GM12801 (cell line): ENCODE results near the gene AKAP5.

Source experiments
- CTCF ChIP-seq: IDR thresholded peaks from one replicate; pipeline ENCODE4 v1.5.1; 2011; ENCODE audit warnings: control low read depth; ENCODE audit not compliant: insufficient read length; ENCODE audit errors: extremely low read depth

The AKAP5 gene

DNA sequence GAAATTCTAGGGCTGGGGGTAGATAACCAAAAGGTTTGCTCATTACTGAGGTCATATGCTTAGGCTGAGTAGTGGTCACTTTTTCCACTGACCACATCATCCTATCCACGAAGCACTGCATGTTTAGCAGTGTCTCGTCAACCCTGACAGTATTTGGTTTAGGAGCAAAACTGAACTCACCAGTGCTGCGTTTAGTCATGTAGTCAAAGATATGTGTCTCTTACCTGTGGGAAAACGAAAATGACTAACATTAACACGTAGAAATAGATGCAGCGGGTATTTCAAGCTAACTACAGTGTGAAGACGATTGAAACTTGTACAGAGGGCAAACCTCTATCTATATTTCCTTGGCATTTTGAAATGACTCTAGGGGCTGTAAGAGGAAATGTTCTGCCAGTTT lies 42.5 kb upstream of the AKAP5 start:
- no peak for TF ChIP-seq CTCF

GRCh38 chr14:64423987-64424386 lies 41.3 kb upstream of the AKAP5 start:
- no peak for TF ChIP-seq CTCF

DNA sequence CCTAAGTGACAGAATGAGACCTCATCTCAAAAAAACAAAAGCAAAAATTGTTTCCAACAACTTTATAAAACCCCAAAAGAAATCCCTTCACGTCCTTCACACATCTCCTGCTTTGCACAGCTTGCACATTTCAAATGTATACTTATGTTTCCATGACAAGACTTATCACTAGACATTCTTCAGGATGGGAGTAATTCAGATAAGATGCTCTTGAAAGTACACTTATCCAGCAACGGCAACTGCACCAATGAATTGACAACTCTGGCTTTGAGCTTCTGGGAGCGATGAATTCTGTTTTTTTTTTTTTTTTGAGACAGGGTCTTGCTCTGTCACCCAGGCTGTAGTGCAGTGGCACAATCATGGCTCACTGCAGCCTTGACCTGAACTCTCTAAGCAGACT lies 30.8 kb upstream of the AKAP5 start:
- TF ChIP-seq CTCF = no peak

- no peak for TF ChIP-seq CTCF
Observed at GRCh38 chr14:64438181-64438841, 27.0 kb upstream of the AKAP5 start.

DNA sequence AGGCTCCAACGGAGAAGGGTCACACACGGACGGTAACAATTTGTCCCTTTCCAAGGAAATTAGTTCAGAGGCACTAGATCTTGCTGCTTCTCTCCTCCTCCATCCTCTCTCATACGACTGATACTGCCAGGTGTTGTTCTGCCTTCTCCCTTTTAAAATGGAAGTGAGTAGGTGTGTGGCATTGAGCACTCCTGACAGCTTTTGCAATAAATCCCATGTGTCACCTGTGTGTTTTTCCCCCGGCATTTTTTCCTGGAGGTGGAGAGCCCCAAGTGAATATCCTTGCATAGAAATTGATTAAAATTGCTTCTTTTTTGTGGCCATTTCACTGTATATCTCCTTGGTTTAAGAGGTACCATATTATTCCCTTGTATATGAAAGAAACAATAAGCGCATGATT lies 26.2 kb upstream of the AKAP5 start:
- no peak for TF ChIP-seq CTCF

DNA sequence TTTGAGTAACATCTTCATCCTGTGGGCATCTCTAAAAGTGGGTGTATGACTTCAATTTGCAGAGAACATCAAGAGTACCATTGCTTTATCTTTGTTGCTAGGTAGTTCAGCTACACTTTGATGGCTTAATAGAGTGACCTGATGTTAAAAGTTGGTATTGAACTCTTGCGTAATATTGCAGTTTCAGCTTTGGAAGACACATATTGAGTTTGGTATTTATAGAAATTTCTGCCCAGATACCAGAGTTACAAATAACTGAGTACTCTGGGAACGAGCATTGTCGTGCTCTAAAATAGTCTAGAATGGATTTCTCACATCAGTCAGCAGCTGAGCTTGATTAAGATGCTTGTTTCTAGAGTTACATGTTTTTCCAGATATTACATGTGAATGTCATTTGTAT lies 24.8 kb upstream of the AKAP5 start:
- no peak for TF ChIP-seq CTCF

DNA sequence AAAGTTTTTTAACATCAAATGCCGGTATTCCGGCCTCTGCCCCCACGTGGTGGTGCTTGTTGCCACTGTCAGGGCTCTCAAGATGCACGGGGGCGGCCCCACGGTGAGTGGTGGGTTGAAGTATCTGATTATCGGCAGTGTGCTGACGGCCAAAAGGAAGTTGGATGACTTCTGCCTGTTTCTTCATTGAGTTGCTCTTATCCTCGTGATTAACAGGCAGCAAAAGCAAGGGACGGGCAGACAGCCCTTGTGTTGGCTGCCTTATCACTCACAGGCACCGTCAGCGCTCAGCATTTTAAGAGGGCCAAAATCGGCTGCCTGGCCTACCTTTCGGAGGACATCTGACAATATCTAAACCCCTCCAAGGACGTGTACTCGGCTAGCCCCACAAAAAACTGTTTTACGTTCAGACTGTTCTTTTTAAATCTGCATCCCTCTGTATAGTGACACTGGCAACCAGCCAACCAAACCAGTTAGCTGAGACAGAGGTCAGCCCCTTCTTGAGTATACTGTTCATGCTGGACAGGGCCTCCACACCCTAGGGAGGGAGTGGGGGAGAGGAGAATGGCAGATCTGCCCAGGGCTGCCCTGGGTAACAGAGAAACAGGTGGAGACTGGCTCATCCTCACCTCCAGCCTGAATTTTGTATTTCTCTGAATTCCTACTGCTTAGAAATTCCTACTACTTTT lies 22.9 kb upstream of the AKAP5 start:
- no peak for TF ChIP-seq CTCF

- TF ChIP-seq CTCF = no peak
Observed at GRCh38 chr14:64444140-64444539, 21.2 kb upstream of the AKAP5 start.
